ENCODE data around the gene OSER1.

Gene OSER1

DNA sequence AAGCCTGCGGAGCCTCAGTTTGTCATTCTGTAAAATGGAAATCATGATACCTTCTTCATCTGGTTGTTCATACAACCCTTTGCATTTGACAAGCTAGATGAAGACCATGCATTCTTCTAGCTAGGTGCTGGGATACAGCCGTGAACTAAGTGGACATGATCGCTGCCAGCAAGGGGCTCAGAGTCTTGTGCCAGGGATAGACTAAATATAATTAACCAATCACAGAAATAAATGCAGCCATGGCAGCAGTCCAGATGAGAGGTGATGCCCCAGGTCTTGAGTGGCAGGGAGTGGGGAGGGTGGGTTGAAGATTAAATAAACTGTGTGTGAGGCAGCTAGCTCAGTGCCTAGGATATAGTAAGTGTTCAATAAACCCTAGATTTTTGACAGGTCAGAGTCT, 42.8 kb downstream of the OSER1 start:
- H3K4me3 ChIP-seq (ENCODE audit: low read length), result no peak overlapping the region
- no peak for DNase-seq (ENCODE audit: low read depth)
- TF ChIP-seq, protein P1, sequence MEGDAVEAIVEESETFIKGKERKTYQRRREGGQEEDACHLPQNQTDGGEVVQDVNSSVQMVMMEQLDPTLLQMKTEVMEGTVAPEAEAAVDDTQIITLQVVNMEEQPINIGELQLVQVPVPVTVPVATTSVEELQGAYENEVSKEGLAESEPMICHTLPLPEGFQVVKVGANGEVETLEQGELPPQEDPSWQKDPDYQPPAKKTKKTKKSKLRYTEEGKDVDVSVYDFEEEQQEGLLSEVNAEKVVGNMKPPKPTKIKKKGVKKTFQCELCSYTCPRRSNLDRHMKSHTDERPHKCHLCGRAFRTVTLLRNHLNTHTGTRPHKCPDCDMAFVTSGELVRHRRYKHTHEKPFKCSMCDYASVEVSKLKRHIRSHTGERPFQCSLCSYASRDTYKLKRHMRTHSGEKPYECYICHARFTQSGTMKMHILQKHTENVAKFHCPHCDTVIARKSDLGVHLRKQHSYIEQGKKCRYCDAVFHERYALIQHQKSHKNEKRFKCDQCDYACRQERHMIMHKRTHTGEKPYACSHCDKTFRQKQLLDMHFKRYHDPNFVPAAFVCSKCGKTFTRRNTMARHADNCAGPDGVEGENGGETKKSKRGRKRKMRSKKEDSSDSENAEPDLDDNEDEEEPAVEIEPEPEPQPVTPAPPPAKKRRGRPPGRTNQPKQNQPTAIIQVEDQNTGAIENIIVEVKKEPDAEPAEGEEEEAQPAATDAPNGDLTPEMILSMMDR (conservative IDR thresholded peaks at IDR 0.05; ENCODE audit: low read depth, low read length), result no peak

DNA sequence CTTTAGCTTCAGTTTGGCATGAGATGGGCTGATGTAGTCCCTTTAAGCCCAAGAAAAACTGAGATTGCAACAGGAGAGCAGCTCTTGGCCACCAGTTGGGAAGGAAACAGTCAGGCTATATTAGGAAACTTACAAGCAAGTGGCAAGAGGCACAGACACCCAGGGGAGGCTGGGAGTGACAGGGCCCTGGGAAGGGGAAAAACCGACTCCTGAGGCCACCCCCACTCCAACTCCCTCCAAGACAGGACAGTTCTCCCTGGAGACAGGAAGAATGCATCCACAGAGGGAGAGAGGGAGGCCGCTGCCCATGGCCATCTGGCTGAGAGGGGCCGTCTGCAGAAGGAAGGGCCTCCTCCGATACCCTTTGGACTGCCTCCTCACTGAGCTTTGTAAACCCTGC, 44.1 kb downstream of the OSER1 start:
- no peak for DNase-seq (ENCODE audit: low read depth)
- no peak overlapping the region for H3K4me3 ChIP-seq (ENCODE audit: low read length)
- TF ChIP-seq, protein P1 (conservative IDR thresholded peaks at IDR 0.05; ENCODE audit: low read depth, low read length), result no peak

DNA sequence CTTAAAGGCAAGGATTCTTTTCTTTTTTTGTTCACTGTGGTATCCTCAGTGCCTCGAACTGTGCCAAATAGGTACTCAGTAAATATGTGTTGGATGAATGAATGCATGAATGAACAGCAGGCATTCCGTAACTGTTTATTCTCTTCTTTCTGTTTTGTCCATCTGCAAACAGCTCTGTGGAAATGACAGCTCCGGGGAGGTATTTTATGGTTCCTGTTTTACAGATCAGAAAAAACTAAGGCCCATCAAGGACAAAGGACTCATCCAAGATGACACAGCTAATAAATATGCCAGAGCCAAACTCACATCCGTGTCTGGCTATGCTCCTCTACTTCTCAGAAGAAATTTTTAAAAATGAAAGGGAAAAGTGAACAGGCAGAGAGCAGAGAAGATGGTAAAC, 44.6 kb downstream of the OSER1 start:
- TF ChIP-seq, protein P1 (conservative IDR thresholded peaks at IDR 0.05; ENCODE audit: low read depth, low read length), result no peak
- no peak overlapping the region for H3K4me3 ChIP-seq (ENCODE audit: low read length)
- no peak for DNase-seq (ENCODE audit: low read depth)

GRCh38 chr20:44160133-44160532, 50.4 kb downstream of the OSER1 start:
- DNase-seq (ENCODE audit: low read depth), result no peak
- TF ChIP-seq, protein P1 (conservative IDR thresholded peaks at IDR 0.05; ENCODE audit: low read depth, low read length), result no peak
- H3K4me3 ChIP-seq (ENCODE audit: low read length), result no peak overlapping the region

- H3K4me3 ChIP-seq (ENCODE audit: low read length), result no peak overlapping the region
- TF ChIP-seq, protein P1 (conservative IDR thresholded peaks at IDR 0.05; ENCODE audit: low read depth, low read length), result no peak
- no peak for DNase-seq (ENCODE audit: low read depth)
Observed at GRCh38 chr20:44159711-44160110, 50.9 kb downstream of the OSER1 start.

DNA sequence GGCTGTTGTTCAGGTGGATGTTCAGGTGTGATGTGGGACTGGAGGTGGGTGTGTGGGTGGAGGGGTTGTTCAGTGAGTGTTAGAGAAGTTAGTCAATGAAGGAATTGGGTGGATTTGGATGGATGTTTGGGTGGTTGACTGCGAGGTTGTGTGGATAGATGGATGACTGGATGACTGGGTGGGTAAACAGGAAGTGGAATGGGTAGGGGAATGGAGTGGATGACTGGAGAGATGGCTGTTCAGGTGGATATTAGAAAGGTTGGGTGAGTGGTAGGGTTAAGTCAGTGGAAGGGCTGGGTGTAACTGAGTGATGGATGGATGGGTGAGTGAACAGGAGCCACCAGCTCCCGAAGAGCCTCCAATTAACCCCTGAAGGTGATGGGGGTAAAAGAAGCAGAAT, 51.4 kb downstream of the OSER1 start:
- no peak overlapping the region for H3K4me3 ChIP-seq (ENCODE audit: low read length)
- DNase-seq (ENCODE audit: low read depth), result no peak
- TF ChIP-seq, protein P1 (conservative IDR thresholded peaks at IDR 0.05; ENCODE audit: low read depth, low read length), result no peak

DNA sequence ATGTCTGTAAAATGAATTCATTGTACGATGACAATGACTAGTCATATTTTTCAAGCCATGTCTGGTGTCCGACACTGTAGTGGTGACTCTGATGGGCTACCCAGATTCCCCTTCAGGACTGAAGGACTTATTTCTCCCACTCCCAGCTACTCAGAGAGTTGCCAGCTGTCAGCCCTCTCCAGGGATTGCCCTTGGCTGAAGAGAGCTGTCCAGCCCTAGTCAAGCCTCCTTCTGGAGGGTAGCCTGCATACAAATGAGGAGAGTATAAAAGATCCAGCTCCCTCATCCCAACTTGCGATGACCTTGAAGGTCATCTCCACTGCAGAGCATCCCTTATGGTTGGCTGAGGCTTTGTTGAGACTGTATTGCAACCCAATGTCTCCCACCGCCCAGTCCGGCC, 53.5 kb downstream of the OSER1 start:
- H3K4me3 ChIP-seq (ENCODE audit: low read length), result no peak overlapping the region
- TF ChIP-seq, protein P1 (conservative IDR thresholded peaks at IDR 0.05; ENCODE audit: low read depth, low read length), result no peak
- no peak for DNase-seq (ENCODE audit: low read depth)
